Stimulated activated naive CD4-positive, alpha-beta T cell treated with Interleukin-2 at 50 U/mL for 16 hours (primary cell): ENCODE data around the gene BMP10.

Experiments used
- DNase-seq: peaks from one replicate; lab custom pipeline; 2025; lab: John Stamatoyannopoulos, UW

BMP10 gene

DNA sequence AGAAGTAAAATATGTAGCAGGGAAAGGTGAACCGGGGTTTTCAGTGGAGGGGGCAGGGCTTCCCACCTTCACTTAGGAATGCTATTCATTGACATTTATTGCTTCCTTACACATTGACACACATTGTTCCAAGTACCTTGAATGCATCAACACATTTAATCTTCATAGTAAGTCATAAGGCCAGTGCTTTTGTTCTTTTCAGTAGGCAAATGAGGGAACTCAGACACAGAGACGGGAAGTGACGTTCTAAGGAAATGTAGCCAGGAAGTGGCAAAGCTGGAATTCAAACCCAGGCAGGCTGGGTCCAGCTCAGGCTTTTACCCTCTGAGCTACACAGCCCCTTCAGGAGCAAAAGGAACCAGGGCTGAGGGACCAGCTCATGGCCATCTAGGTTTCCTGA is 20.7 kb downstream of the BMP10 start:
- DNase-seq: no peak

DNA sequence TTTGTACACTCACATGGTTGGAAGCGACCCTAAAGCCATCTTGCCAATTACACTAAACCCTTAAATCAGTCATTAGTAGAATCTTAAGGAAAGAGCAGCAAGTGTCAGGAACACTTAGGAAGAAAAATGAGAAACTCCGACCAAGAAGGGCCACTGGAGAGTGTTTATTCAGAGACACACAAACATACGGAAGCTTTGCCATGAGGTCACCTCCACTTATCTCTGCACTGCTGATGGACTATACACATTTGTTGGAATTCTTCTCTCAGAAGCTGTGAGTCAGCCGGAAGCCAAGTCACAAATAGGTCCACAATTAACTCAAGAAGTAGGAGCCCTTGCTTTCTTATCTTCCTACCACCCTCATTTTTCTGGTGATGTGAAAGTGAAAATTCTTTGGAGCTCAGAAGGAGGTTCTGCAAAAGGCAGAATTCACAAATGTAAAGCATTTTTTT is 21.6 kb downstream of the BMP10 start:
- no peak for DNase-seq

DNA sequence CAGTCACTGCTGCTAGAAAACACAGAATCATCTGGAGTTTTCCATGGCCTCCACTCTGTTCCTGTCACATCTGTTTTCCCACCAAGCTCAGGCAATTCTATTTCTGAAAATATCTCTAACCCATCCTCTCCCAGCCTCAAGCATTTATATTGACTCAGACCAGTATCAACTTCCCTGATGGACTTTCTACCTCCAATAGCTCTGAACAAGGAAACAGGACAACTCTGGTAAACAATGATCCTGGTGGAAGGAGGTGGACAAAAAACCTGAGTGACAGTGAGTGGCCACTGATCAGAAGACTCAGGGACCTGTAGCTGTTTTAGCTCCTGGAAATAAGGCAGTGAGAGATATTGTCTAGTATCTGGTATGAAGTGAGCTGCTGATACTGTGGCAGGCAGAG is 23.4 kb downstream of the BMP10 start:
- no peak for DNase-seq

DNA sequence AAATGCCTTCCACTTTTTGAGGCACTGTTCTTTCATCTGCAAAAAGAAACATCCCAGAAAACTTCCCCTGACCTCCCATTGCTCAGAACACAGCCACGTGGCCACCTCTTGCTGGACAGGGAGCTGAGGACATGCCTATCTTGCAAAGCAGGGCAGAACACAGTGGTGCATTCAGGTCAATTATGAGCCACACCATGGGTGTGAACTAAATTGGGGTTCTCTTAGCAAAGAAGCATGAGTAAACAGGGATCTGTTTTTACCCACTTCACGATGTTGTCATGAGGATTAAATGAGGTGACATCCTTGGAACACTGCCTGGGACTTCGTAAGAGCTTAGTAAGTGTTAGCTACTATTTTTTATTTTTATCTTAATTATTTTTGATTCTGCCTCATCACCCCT is 25.1 kb downstream of the BMP10 start:
- DNase-seq: no peak

DNA sequence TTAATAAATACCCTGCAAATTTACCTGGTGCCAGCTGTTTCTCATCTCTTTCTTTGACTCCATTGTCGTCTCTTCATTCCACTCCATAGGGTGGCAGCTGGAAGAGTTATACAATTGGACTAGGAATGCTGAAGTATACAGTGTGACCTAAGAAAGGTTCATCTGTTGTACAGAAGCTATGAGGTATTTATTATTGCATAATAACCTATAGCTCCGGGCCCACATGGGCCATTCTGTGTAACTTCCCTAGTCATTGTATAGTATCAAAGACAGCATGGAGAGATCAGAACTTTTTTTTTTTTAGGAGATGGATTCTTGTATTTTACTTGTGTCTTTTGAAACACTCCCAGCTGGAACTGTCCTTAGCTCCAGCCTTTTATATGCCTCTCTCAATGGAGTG is 26.2 kb downstream of the BMP10 start:
- DNase-seq: no peak

DNA sequence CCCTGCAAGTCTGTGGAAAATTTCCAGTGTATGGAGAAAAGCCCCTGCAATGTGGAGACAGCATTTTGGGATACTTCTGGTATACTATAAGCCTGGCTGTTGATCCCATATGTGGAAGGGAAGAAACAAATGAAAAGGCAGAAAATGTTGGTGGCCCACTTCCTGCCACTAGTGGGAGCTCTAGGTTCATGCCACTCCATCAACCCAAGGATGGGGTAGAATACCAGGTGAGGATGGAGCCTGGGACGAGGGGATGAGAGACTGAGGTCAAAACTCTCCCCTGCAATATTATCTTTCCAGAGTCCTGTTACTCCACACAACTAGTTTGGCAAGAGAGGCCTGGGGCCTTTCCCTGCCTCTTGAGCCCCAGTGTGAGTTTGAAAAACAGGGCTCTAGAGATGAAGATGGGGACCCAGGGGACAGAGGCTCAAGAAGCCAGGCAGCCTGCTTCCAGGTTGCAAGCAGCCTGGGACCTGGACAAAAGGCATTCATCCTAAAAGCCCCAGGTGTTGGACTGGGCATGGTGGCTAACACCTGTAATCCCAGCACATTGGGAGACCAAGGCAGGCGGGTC is 31.9 kb downstream of the BMP10 start:
- DNase-seq: peak; percentile 6

DNA sequence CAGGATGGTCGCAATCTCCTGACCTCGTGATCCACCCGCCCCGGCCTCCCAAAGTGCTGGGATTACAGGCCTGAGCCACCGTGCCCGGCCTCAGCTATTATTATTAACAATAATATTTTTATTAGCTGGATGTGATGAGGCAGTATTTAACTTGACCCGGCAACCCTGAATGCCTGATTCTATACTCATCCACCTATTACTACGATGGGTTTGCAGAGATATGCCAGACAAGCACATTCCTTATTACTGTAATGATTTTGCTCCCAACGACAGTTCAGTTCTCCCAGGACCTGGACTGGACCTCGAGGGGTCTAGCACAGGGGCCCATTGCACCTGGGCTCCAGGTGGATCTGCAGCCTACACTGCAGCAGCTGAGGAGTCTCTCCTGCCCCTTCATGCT is 32.6 kb downstream of the BMP10 start:
- DNase-seq: no peak

DNA sequence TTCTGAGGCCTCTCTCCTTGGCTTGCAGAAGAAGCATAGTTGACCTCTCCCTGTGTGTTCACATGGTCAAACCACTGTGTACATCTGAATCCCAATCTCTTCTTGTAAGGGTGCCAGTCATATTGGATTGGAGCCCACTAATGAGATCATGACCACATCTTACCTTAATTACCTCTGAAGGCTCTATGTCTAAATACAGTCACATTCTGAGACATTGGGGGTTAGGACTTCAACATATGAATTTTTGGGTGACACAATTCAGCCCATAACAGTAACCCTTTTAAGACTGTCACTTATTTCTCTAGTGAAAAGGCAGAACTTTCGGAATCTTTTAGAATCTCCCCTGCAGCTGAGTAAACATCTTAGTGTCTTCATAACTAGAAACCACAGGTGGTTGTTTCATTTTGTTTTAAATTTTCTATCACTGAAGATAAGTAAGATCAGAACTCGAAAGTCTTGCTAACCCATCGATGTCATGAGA is 33.3 kb downstream of the BMP10 start:
- no peak for DNase-seq

DNA sequence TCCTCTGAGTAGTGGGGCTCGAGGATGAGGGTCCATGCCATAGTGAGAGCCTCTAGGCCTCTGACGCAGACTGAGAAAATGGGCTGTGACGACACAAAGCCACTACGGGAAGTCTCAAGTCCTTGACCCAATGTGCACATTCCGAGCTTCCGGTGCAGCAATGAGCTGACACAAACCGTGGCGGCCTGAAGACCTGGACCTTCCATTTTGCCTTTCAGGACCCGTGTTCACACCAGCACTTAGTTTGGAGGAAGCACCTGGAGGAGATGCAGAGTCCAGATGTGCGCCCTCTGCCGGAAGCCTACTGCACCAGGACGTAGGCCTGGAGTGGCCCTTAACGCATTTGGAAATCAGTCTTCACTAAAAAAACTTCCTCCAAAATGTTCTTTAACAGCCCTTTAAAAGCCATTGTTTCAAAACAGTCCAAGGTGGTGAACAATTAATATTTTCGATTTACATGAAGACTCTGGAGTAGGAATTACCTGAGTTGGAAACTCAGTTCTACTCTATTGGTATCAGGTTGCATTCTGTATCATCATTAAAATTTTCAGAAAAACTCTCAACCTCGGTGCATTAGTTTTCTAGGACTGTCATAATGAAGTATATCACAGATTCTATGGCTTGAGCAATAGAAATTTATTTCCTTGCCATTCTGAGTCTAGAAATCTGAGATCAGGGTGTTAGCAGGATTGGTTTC is 33.9 kb downstream of the BMP10 start:
- DNase-seq: peak; percentile 51

DNA sequence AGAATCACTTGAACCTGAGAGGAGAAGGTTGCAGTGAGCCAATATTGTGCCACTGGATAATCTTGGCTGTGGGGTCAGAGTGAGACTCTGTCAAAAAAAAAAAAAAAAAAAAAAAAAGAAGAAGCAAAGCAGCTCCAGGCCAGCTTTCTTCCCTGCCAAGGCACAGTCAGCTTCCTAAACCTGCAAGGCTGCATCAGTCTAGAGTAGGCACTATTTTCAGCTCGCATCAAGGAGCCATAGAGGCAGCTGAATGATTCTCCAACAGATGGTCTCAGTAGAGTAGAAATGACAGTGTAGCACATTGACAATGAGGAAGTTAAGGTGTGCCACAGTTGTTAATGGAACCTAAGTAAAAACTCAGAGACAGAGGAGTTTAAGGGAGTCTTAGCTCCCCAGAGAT is 35.6 kb downstream of the BMP10 start:
- DNase-seq: no peak

DNA sequence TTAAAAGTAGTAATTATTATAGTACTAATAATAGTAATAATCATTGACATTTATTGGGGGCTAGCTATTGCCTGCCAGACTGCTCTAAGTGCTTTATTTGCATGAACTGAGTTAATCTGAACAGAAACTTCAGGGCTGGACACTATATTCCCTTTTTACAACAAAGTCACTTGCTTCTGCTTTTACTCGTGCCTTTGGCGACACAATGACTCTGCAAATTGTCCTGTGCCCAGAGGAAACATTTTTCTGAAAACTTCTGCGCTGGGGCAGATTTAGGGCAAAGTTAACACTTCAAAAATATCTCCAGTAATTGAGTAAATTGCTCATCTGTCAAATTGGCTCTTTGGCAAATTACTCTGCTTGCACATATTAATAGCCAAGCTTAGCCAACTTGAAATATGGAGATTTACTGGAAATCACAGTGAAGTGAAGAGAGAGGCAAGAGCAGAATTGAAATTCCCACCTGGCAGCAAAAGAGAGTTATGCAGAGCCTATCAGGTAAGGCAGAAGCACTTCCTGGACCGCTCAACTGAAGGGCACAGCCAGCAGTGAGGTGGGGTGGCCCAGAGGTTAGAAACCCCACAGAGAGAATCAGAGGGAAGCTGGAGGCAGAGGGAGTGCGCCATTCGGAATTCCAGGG is 36.3 kb downstream of the BMP10 start:
- no peak for DNase-seq

DNA sequence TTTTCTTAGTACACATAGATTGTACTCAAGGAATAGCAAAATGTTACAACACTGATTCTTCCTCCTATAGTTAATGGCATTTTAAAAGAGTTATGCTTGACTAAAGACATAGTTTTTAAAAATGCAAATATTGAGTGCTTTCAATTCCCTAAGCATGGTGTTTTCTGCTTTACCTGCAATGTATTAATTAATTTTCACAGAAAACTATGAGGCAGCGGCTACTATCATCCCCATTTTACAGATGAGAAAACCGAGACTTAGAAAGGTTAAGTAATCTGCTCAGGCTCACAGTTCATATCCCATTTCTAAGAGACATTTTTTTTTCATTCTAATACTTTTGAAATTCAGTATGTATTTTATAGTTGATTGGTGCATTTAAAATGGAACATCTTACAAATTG is 38.0 kb downstream of the BMP10 start:
- no peak for DNase-seq

DNA sequence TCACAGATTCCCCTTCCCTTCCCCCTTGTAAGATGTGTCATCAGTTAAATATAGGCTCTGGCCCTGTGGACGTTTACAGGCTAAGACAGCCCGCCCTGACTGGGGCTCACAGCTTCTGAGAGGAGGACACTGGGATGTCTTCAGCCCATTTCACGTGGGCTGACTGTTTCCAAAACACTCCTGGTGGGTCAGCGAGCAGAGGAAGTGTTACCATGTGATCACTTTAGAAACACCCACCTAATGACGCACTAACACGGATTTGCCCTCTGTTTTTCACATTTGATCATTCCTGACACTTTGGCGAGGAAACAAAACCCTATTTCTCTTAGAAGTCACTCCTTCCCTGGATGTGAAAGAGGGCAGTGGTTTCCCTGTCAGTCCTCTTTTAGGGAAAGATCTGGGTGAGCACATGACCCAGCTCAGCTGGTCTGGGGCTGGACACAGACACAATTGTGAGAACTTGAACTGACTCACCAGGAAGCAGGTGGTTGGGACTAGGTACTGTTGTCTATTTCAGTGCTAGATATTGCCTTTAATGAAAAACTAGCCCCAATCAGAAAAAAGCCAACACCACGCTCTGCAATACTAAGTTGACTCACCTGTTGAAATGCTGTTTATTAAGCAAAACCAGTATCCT is 38.8 kb downstream of the BMP10 start:
- peak; percentile 41 for DNase-seq

DNA sequence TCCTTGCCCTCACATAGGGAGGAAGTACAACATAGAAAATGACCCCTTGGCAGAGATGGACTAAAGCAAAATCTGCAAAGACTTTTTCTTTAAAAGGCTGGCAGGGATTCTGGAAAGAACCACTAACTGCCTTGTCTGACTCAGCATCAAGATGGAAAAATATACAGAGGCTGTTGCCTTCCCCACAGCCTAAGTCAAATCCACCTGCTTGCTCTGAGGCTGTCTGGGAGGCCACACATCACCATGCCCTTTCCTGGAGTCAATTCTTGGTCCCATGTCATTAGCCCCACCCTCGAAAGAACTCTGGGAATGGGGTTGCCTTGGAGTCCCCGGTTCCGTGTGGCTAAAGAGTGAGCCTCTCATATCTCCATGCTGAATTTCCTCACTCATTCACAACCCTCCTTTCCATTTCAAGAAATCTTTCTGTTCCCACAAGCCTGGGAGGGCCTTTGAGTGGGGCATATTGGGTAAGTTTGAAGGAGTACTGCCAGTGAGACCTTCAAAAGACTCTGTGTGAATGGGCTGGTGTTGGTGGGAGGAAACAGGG is 39.4 kb downstream of the BMP10 start:
- no peak for DNase-seq

DNA sequence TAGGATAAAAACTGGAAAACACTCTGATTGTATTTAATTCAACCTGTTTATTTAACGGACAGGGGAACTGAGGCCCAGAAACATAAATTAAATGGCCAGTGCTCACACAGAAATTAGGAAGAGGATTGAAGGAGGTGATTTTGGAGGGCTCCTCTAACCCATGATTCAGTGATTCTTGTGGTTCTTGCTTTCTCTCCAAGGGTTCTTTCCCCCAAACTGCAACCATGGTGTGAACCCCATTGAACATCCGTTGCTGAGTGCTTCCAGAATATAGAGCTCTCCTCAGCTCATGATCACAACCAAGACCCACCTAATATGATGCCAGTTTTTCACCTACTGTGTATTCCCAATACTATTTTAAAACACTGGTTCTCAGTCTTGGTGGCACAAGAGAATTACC is 41.4 kb downstream of the BMP10 start:
- no peak for DNase-seq

DNA sequence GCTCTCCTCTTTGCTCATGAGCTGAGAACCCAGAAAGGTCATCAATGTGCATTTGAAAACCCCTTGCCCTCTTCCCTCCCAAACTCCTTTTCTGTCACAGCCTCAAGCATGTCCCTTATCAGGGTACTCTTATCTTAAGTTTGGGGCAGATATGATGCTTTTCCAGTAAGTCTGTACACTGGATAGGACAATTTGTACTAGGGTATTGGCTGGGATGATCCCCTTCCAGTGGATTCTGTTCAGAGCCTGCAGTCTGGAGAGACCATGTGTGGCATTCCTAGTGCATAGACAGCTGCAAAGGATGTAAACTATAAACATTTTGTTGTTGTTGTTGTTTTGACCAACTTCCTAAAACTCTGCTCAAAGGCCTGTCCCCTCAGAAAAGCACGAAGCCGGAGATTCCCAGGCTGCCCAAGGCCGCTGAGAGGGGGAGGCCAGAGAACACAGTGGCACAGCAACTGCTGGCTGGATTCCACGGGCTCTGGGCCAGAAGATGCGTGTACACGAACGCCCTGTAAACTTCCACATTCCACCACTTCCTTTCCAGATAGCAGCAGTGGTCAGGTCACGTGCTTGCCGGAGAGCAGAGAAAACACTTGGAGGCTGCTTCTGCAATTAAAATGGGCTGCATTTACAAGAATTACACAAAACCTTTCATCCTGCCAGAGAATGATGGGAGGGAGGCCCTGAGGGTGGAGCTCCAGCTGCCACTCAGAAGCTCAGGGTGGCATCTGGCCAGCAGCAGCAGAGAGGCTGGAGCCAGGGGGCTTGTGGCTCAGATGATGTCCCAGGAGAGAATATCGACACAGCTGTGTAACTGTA is 42.1 kb downstream of the BMP10 start:
- peak; percentile 40 for DNase-seq

DNA sequence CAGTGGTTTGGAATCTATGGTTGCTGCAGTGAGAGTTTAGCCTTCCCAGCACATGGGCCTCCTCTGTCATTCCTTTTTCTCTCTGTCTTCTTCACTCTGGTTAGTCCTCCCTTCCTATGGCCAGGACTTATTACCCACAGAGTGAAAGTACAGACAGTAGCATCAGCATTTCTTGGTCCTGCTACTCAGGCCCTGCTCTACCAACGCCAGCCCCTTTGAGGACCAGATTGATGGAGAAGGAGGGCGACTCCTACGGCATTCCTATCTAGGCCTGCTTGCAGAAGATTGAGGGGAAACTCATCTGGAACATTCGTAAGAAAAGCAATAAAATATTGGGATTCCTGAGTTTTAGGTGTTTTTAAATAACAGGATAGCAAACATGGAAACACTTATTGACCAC is 43.5 kb downstream of the BMP10 start:
- no peak for DNase-seq

DNA sequence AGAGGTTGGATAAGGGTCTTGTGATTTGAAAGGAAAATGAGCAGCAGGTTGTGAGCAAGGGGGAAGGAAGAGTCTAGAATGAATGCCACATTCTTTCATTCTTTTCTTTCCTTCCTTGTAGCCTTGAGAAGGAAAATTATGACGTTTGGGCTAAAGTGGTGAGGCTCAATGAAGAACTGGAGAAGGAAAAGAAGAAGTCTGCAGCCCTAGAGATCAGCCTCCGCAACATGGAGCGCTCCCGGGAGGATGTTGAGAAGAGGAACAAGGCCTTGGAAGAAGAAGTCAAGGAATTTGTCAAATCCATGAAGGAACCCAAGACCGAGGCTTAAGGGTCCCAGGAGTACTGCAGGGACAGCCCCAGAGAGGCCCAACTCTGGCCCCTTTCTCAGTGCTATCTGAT is 45.3 kb downstream of the BMP10 start:
- DNase-seq: no peak

DNA sequence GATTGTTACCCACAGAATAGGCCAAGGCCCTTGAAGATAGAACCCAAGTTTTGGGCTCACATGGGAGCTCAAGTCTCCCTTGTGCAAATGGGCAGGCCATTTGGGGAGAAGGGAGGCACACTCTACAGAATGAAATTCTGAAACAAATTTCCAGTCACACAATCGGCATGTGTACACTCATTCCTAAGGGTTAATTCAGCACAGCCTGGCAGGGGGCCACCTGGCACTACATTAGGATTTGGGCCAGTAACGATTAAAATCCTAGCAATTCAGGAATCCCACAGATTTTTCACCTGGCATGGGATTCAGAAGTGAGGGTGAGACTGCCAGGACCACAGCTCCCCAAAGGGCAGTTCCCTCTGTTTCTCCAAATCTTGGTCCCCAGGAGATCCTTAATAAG is 46.4 kb downstream of the BMP10 start:
- DNase-seq: no peak

DNA sequence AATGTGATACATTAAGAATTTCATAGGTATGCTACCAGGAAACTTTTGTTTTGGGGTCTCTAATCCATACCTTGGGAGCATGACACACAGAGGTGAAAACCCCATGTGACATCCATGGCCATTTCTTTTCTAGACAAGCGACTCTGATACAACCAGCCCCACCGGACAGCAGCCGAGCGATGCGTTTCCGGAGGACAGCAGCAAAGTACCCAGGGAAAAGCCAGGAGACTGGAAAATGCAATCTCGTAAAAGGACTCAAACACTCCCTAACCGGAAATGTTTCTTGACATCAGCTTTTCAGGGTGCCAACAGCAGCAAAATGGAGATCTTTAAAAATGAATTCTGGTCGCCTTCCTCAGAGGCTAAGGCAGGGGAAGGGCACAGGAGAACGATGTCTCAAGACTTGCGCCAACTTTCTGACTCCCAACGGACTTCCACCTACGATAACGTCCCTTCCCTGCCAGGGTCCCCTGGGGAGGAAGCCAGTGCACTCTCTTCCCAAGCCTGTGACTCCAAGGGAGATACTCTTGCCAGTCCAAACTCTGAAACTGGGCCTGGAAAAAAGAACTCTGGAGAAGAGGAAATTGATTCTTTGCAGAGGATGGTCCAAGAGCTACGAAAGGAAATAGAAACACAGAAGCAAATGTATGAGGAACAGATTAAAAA is 48.9 kb downstream of the BMP10 start:
- no peak for DNase-seq

DNA sequence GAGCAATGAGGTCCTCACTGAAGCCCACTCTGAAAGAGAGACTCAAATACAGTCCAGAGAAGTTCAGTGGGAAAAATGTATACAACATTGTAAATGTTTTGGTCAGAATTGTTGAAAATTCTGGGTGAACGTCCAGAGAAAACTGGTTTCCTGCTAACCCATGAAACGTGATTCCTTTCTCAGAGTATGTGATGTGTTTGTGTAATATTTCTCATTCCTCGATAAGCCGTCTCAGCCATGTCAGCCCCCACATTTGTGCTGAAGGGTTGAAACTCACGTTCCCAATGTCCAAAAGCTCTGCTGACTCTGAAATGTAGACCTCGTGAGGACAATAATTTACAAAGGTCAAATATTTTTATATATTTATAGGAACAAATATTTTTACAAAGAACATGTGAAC is 51.6 kb downstream of the BMP10 start:
- DNase-seq: no peak
